GM18507 (cell line): Measurements from ENCODE around the gene CCPG1.
A peak's percentile ranks its signal among the peaks of the same experiment; 100 is the strongest.
"Not testable (repeated sequence)": the region's sequence is repeated elsewhere in the genome, so short reads cannot be mapped to it uniquely, and the experiment has no call there.

ENCODE experiments used
- DNase-seq: peaks from one replicate; pipeline ENCODE4 v3.0.0; 2011; ENCODE audit warnings: low read depth; ENCODE audit not compliant: insufficient read length; ENCODE audit errors: extremely low spot score
- FAIRE-seq: peaks from 2 replicates; lab custom pipeline; 2011; peaks lifted over from hg19 to GRCh38; lab: Jason Lieb, UNC

CCPG1 gene, protein sequence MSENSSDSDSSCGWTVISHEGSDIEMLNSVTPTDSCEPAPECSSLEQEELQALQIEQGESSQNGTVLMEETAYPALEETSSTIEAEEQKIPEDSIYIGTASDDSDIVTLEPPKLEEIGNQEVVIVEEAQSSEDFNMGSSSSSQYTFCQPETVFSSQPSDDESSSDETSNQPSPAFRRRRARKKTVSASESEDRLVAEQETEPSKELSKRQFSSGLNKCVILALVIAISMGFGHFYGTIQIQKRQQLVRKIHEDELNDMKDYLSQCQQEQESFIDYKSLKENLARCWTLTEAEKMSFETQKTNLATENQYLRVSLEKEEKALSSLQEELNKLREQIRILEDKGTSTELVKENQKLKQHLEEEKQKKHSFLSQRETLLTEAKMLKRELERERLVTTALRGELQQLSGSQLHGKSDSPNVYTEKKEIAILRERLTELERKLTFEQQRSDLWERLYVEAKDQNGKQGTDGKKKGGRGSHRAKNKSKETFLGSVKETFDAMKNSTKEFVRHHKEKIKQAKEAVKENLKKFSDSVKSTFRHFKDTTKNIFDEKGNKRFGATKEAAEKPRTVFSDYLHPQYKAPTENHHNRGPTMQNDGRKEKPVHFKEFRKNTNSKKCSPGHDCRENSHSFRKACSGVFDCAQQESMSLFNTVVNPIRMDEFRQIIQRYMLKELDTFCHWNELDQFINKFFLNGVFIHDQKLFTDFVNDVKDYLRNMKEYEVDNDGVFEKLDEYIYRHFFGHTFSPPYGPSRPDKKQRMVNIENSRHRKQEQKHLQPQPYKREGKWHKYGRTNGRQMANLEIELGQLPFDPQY

DNA sequence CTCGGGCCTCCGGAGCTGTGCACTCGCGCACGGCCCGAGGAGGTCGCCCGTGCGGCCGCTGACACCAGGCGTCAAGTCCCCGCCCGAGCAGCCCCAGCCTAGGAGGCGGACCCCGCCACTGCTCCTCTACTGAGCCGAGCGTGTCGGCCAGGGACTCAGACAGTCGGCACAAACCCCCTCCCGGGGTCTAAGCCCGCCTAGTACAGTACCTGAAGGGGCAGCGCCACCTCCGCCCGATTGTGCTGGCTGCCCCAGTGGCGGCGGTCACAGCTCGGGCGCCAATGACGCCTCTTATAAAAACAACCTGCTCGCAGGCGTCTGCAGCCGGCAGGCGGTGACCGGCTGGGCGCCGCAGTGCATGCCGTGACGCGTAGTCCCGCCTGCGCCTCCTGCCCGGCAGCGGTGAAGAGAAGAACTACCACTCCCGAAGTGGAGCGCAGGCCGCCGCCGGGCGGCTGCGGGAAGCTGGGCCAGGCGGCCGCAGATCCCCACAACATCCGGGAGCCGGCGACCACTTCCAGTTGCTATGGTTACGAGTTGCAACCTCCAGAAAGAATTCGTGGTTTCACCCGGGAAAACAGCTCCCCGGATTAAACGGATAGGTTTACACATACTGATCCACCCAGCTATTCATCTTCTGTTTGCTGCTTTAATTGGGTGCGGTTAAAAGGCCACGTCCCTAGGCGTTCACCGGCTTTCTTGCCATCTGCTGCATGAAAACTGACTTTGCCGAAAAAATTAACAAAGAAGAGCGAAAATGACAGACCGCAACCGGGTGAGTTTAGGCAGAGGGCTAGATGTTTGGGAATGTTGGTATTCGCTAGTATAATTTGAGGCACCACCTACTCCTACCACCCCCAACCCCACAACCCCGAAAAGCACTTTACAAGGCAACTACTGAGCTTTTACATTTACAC, at the start of gene CCPG1, which contains the start of gene PIERCE2:
Gene CCPG1, minus strand, starts transcription at position 348 of the 917 bp plus-strand sequence. CDS start 18,935 bp downstream, outside the sequence.
Gene PIERCE2, plus strand, starts transcription at position 484 of the 917 bp plus-strand sequence. Its CDS starts 274 bp downstream, at position 758.
- peak; percentile 81 for DNase-seq

DNA sequence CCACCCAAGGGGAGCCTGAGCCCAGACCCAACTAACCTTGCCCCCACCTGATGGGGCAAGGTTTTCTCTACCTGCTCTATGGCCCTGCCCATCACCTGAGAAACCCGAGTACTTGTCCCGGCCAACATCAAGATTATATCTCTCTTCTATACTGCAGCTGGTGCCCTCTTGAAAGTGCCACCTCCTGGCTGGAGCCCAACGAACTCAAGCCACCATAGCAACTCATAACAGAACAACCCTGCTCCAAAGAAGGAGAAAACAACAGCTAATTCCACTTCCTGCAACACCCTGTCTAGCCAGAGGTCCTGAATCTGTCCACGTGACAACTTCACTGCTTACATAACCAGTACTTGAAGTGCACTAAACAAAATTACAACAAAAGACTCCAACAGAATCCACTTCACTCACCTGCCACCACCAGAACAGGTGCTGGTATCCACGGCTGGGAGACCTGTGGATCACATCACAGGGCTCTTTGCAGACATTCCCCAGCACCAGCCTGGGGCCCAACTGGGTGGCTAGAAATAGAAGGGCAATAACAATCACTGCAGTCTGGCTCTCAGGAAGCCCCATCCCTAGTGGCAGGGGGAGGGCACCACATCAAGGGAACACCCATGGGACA, 49.4 kb upstream of the CCPG1 start:
- FAIRE-seq (no peak), DNase-seq (no peak)

More for the DNA sequence above, at the start of gene CCPG1, which contains the start of gene PIERCE2:
- FAIRE-seq: peak; percentile 88

DNA sequence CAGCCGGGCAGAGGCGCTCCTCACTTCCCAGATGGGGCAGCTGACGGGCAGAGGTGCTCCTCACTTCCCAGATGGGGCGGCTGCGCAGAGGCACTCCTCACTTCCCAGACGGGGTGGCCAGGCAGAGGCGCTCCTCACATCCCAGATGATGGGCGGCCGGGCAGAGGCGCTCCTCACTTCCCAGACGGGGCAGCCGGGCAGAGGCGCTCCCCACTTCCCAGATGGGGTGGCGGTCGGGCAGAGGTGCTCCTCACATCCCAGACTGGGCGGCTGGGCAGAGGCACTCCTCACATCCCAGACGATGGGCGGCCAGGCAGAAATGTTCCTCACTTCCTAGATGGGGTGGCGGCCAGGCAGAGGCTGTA, 38.9 kb upstream of the CCPG1 start:
- not testable (repeated sequence) for FAIRE-seq

DNA sequence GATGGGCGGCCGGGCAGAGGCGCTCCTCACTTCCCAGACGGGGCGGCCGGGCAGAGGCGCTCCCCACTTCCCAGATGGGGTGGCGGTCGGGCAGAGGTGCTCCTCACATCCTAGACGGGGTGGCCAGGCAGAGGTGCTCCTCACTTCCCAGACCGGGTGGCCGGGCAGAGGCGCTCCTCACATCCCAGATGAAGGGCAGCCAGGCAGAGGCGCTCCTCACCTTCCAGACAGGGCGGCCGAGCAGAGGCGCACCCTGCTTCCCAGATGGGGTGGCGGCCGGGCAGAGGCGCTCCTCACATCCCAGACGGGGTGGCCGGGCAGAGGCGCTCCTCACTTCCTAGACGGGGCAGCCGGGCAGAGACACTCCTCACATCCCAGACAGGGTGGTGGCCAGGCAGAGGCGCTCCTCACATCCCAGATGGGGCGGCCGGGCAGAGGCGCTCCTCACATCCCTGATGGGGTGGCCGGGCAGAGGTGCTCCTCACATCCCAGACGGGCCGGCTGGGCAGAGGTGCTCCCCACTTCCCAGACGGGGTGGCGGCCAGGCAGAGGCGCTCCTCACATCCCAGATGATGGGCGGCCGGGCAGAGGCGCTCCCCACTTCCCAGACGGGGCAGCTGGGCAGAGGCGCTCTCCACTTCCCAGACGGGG, 38.3 kb upstream of the CCPG1 start:
- DNase-seq, FAIRE-seq: not testable (repeated sequence)

More for the DNA sequence above, 38.9 kb upstream of the CCPG1 start:
- DNase-seq: not testable (repeated sequence)

DNA sequence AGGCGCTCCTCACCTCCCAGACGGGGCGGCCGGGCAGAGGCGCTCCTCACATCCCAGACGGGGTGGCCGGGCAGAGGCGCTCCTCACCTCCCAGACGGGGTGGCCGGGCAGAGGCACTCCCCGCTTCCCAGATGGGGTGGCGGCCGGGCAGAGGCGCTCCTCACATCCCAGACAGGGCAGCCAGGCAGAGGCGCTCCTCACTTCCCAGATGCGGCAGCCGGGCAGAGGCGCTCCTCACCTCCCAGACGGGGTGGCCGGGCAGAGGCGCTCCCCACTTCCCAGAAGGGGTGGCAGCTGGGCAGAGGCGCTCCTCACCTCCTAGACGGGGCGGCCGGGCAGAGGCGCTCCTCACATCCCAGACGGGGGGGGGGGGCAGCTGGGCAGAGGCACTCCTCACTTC, 37.8 kb upstream of the CCPG1 start:
- FAIRE-seq, DNase-seq: not testable (repeated sequence)

DNA sequence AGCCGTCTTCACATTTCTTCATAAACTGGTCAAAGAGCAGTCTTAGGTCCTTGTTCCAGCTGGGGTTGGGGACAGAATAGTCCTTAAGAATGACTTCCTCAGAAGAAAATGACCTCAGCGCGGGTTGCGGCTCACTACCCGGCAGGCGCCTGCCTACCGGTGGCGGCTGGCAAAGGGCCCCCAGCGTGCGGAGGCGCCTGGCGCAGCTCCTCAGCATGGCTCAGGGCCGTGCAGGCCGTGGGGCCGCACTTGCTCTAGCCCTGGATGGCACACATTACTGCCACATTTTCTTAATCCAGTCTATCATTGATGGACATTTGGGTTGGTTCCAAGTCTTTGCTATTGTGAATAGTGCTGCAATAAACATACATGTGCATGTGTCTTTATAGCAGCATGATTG, 35.0 kb upstream of the CCPG1 start:
- not testable (repeated sequence) for DNase-seq, FAIRE-seq

DNA sequence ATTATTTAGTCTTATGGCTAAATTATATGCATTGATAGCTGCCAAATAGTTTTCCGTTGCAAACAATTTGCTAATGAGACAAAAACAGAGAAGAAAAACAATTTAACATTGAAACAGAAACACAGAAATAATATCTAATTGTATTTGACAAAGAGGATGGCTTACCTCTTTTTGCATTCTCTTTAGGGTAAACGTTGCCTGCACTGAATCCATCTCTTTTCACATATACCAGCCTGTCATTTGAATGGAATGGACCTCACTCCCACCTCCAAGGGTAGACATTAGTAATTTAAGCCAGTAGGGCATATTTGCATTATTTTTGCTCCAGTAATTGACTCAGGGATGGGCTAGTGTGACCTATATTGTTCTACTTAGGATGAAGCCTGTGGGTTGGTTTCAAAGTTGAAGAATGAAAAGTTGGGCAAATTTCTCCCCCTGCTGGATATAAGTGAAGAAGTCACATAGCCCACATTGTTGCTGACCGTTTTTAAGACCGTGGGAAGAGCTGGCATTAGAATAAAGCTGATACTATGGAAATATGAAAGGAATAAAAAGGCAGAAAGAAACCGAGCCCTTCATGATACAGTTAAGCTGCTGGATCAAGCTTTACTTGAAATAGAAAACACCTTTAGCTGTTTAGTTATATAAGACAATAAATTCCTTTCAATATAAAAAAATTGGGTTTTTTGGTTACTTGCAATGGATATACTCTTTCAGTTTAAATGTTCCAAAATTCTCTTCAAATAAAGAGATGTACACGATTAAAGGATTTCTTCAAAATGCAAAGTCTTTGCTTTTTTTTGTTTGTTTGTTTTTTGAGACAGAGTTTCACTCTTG, 27.0 kb upstream of the CCPG1 start:
- peak; percentile 4 for DNase-seq

DNA sequence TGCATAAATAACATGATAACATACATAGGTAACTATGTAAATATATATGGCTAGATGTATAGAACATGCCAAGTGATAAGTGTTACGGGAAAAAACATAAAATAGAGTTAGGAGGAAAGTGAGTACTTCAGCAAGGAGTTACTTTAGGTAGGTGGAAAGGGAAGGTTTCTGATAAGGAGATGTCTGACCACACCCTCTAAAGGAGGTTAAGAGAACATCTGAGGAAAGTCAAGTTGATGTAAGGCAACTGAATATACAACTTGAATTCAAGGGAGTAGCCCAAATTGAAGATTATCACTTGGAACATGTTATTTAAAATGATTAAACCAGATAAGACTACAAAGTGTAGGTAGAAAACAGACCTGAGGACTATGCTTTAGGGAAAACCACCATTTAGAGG, 13.9 kb upstream of the CCPG1 start:
- no peak for FAIRE-seq

More for the DNA sequence above, 27.0 kb upstream of the CCPG1 start:
- peak; percentile 79 for FAIRE-seq

DNA sequence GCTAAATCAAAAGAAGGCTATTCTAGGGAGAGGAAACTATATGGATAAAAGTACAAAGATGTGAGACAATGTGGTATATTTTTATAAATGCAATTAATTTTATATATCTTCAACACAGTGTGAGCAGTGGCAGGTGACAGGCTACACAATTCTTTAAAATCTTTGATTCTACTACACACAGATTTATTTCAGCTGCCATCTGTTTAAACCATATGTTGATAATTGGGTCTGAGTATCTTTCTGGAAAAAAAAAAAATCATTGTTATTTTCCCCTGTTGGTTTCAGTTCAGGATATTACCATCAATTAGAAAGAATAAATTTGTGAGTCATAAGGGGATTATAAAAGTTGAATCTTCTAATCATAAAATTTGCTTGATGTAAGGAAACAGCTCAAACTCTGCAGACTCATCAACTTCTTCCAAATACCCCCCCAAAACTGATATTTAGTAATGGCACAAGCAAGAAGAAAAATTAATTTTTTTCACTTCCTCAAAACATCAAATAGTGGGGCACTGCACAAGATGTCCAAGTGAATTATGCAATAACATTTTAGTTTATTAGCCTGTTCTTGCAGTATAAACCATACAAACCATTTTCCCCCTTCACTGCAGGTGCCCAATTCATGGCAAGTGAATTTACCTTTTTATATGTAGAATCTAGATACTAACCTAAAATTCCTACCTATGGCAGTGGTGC, 12.2 kb upstream of the CCPG1 start:
- FAIRE-seq: no peak
- DNase-seq: no peak

More for the DNA sequence above, 13.9 kb upstream of the CCPG1 start:
- no peak for DNase-seq

DNA sequence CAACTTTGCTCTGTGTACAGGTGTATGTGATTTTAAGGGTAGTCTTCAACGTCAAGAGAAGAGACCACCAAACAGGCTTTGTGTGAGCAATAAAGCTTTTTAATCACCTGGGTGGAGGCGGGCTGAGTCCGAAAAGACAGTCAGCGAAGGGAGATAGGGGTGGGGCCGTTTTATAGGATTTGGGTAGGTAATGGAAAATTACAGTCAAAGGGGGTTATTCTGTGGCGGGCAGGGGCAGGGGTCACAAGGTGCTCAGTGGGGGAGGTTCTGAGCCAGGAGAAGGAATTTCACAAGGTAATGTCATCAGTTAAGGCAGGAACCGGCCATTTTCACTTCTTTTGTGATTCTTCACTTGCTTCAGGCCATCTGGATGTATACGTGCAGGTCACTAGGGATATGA, 9.5 kb upstream of the CCPG1 start:
- FAIRE-seq: not testable (repeated sequence)

DNA sequence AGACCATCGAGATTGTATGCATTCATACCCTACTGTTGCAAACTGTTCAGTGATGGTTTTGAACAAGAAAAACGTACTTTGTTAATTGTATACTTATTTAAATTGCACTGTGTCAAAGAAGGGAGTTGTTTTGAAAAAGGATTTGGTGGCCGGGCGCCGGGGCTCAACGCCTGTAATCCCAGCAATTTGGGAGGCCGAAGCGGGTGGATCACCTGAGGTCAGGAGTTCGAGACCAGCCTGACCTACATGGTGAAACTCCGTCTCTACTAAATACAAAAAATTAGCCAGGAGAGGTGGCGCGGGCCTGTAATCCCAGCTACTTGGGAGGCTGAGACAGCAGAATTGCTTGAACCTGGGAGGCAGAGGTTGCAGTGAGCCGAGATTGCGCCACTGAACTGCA, 817 bp upstream of the CCPG1 start:
- not testable (repeated sequence) for FAIRE-seq, DNase-seq

More for the DNA sequence above, 9.5 kb upstream of the CCPG1 start:
- not testable (repeated sequence) for DNase-seq

DNA sequence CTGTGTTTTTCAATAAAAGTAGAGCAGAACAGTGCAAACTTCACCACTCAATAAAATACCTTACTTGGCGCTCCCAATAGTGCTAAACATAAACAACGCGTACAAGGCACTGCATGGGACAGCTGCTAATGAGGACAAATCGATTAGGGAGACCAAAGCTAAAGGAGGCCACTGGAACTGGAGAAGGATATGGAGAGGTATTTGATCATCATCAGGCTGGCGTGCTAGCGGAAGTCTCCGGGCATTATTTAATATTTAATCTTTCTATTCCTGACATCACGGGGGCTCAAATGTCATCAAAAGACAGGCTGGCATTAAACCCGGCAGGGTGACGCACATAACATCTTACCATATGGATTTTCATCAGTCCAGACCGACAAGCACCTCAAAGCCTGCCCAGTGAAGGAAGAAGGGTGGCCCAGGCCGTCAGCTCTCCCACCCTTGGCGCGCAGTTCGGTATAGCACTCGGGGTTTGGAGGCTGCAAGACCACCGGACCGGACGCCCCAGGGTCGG, 604 bp downstream of the CCPG1 start:
- DNase-seq: no peak
- FAIRE-seq: peak; percentile 51

DNA sequence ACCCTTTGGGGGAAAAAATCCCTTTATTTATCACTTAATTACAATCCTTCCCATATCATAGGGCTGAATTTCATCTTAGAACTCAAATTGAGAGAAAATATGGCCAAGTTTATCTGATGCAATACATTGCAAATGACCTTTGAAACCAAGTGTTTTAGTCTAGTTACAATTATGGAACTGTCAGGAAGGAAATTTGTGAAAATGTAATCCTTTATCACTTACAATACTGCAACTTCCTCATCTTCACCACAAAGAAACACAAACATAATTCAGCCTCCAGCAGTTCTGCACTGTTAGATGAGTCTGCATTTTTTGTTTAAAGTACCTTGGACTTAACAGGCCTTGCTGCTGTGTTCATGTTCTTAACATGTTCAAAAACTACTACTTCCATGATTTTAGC, 4.6 kb downstream of the CCPG1 start:
- DNase-seq: no peak
- FAIRE-seq: peak; percentile 72

DNA sequence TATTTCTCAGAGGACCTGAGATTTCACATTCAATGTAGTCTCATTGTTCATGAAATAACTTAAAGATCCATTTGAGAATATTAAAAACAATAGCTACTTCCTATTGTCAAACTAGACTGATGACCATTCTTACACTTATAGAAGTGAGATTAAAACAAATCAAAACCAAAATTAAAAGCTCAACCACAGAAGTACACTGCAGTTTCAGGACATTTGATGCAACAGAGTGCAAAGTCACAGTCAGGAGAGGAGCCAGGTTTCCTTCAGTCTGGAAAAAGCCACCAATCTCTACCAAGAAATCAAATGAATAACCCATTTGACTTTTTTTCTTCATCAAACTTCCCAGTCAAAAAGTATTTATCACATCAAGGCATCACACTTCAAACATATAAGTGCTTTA, 5.5 kb downstream of the CCPG1 start:
- DNase-seq (no peak), FAIRE-seq (peak; percentile 72)

DNA sequence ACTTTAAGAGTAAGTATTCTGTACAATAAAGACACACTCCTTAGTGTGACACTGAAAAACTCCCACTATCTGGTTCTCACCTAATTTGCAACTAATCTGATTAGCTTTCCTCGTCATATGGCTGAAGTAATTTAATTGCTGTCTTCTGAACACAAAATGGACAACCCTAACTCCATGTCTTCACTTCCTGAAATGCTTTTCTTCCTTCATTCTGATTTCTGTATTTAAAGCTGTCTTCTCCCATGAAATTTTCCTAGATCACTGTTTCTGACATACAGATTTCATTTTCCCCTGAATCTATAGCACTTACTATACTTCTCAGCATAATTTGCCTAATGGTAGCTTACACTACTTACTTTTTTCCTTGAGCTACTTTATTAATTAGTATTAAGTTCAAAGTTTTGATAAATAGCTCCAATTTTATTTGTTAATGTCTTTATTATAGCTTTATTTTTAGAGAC, 6.3 kb downstream of the CCPG1 start:
- no peak for FAIRE-seq
- DNase-seq: no peak

DNA sequence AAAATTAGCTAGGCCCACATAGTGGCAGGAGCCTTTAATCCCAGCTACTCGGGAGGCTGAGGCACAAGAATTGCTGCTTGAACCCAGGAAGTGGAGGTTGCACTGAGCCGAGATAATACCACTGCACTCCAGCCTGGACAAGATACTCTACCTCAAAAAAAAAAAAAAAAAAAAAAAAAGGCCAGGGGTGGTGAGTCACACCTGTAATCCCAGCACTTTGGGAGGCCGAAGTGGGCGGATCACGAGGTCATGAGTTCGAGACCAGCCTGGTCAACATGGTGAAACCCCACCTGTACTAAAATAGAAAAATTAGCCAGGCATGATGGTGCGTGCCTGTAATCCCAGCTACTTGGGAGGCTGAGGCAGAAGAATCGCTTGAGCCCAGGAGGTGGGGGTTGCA, 8.1 kb downstream of the CCPG1 start:
- not testable (repeated sequence) for FAIRE-seq, DNase-seq
